IPS DF 6.9 (cell line): ENCODE data around the gene RSPH4A.

Experiments
- DNase-seq: peaks from one replicate; pipeline ENCODE4 v3.0.0-alpha.2; 2013; ENCODE audit warnings: low read depth, low spot score
- H3K27ac ChIP-seq: one replicate; pipeline ENCODE4 v1.5.1; 2013; ENCODE audit warnings: low read length, control low read depth
- H3K27me3 ChIP-seq: 2 replicates; pipeline ENCODE4 v1.6.1; 2013; ENCODE audit warnings: mild to moderate bottlenecking, low read length; ENCODE audit not compliant: control insufficient read depth, insufficient read depth
- H3K36me3 ChIP-seq: 2 replicates; pipeline ENCODE4 v1.6.1; 2013; ENCODE audit warnings: low read length; ENCODE audit not compliant: control insufficient read depth, insufficient read depth
- H3K4me1 ChIP-seq: 2 replicates; pipeline ENCODE4 v1.6.1; 2013; ENCODE audit warnings: low read length; ENCODE audit not compliant: control insufficient read depth, insufficient read depth
- H3K4me3 ChIP-seq: 2 replicates; pipeline ENCODE4 v1.5.1; 2013; ENCODE audit warnings: mild to moderate bottlenecking, low read length
- H3K9me3 ChIP-seq: 2 replicates; pipeline ENCODE4 v1.6.1; 2013; ENCODE audit warnings: low read length, inconsistent platforms; ENCODE audit not compliant: control insufficient read depth, insufficient read depth
- WGBS: extraction: QIAGEN DNeasy Blood & Tissue Kit; methylation state at CpG from one replicate; pipeline ENCODE4 v1.1.7; 2013; ENCODE audit warnings: mixed read lengths, missing lambda C conversion rate; ENCODE audit not compliant: insufficient read length, insufficient coverage; 5-methylcytosine and 5-hydroxymethylcytosine counted together

RSPH4A gene

DNA sequence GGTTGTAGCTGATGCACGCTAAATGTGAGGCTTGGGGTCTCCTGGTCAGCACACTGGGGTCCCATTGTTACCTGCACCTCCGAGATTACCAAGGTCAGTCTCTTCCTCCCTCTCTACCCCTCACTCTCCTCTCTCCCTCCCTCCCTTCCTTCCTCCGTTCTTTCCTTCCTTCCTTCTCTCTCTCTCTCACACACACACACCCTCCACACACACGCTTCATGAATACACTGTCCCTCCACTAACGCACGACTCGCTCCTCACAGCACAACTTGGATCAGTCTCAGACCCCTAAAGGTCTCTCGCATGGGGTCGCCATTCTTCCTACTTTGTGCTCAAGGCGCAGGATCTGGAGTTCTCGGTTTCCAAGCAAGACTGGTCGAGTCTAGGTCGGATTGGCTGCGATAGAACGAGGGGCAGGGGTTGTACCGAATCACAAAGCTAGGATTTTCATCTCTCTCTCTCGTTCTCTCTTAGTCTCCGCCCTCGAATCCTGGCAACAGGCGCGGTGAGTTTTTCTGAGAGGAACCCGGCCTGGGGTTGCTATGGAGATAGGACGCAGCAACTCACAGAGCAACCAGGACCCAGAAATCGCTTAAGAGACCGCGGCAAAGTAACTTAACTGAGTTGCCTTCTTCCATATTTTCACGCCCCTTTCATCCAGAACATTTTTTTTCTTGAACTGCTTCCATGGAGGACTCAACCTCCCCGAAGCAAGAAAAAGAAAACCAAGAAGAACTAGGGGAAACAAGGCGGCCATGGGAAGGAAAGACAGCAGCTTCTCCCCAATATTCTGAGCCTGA lies at the start of gene RSPH4A:
Gene RSPH4A (plus strand): TSS at position 543 of the 800 bp plus-strand sequence. CDS start 145 bp downstream, at position 688.
- H3K9me3 ChIP-seq = no peaks in the 10 kb centered on the region
- DNase-seq = peak; percentile 95
- H3K27ac ChIP-seq = no peak within 1 kb of the TSS
- WGBS = no CpG with 5 or more reads among the region's 29 CpGs
- no peaks in the 10 kb centered on the region for H3K4me1 ChIP-seq
- H3K27me3 ChIP-seq = no peaks in the 10 kb centered on the region
- H3K4me3 ChIP-seq = peak within 1 kb of the TSS; percentile 66; the same call in 1 of the 2 replicates
- no peaks in the 10 kb centered on the region for H3K36me3 ChIP-seq

DNA sequence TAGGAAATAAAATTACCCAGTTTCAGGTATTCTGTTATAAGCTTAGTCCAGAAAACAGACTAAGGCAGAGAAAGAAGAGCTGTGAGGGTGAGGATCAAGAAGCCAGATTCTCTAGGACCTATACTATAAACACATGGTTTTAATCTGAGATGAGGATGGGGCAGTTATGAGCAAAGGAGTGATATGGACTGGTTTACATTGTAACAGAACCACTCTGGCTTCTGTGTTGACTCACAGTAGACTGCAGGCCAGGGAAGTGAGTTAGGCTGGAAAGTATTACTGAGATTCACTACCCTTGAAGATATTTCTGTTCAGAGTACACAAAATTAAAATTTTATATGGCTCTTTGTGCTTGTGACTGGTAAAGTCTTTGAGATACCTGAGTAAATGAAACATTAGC lies 48.2 kb upstream of the RSPH4A start:
- no peak for DNase-seq
- H3K4me3 ChIP-seq = no peak overlapping the region
- H3K27ac ChIP-seq = no peak overlapping the region
- H3K4me1 ChIP-seq = no peaks in the 10 kb centered on the region
- no peaks in the 10 kb centered on the region for H3K27me3 ChIP-seq
- no peaks in the 10 kb centered on the region for H3K9me3 ChIP-seq
- no peaks in the 10 kb centered on the region for H3K36me3 ChIP-seq

DNA sequence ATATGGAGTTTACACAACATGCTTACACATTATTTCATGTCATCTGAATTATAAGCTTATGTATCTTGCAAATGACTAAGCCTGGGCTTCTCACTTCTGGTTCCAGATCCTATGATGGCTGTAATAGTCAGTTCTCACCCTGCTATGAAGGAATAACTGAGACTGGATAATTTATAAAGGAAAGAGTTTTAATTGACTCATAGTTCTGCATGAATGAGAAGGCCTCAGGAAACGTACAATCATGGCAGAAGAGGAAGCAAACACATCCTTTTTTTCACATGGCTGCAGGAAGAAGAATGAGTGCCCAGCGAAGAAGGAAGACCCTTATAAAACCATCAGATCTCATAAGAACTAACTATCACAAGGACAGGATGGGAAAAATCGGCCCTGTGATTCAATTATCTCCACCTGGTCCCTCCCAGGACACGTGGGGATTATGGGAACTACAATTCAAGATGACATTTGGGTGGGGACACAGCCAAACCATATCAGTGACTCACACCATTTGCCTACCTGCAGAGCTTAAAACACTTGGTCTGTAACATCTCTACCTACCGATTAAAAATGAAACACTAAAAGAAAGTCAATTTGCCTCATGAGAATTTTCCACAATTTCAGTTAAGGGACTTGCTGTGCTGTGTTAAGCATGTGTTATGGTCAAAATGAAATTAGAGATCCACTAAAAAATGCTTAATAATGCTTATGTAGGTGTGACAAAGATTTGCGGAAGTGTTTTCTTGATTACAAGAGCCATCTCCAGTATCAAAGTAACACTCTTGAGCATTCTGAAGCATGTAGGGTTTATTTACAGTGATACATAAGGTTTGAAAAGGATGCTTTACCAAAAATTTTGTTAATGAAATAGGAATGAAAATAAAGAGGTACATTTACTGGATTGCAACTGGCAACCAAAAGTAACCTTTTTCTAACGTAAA lies 47.2 kb upstream of the RSPH4A start:
- H3K4me1 ChIP-seq = no peaks in the 10 kb centered on the region
- no peak for DNase-seq
- H3K4me3 ChIP-seq = no peak overlapping the region
- no peak overlapping the region for H3K27ac ChIP-seq
- H3K36me3 ChIP-seq = no peaks in the 10 kb centered on the region
- WGBS = no CpG with 5 or more reads among the region's 7 CpGs
- H3K27me3 ChIP-seq = no peaks in the 10 kb centered on the region
- no peaks in the 10 kb centered on the region for H3K9me3 ChIP-seq

DNA sequence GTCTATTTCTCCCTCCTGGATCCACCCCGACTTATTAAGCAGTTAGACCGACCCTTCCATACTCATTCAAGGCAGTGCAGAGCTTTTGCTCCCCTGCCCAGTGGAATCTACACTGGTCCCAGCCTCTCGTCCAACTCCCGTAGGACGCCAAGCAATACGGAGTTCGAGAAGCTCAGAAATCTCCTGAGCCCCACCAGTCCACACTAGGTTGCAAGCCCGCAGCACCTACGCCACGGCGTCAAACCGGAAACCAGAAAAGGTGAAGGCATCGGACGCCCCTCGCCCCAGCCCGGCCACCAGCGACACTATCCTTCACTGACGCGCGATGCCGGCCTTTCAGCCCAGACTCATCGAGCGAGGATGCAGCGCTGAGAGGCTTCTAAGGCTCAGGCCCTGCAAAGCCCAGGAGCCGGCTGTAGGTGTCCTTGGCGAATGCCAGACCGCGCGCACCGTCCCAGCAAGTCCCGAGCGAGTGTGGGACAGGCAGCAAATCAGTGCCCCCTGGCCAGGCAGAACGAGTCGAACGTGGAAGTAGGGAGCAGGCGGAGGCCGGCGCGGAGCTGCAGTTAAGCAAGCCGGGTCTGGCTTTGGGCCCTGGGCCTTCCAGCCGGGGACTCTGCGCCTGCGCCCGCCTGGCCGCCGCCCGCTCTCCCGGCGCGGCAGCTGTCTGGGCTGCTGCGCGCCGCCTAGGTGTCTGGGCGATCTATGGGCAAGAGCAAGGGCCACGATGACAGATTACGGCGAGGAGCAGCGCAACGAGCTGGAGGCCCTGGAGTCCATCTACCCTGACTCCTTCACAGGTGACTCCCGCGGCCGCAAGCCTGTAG lies 45.2 kb upstream of the RSPH4A start, which contains the start of gene RWDD1:
Gene RWDD1 (plus strand): TSS at position 649 of the 827 bp plus-strand sequence. CDS start 79 bp downstream, at position 728.
- no CpG with 5 or more reads among the region's 62 CpGs for WGBS
- peak within 1 kb of the TSS; percentile 85 for H3K4me3 ChIP-seq
- no peaks in the 10 kb centered on the region for H3K4me1 ChIP-seq
- no peak within 1 kb of the TSS for H3K27ac ChIP-seq
- peak; percentile 95 for DNase-seq
- no peaks in the 10 kb centered on the region for H3K27me3 ChIP-seq
- H3K36me3 ChIP-seq = no peaks in the 10 kb centered on the region
- no peaks in the 10 kb centered on the region for H3K9me3 ChIP-seq

GRCh38 chr6:116571683-116572000 lies 44.6 kb upstream of the RSPH4A start:
- no CpG with 5 or more reads among the region's 12 CpGs for WGBS
- H3K4me1 ChIP-seq = no peaks in the 10 kb centered on the region
- H3K9me3 ChIP-seq = no peaks in the 10 kb centered on the region
- no peaks in the 10 kb centered on the region for H3K27me3 ChIP-seq
- H3K36me3 ChIP-seq = no peaks in the 10 kb centered on the region
- H3K4me3 ChIP-seq = peak overlapping the region; percentile 85
- no peak for DNase-seq
- no peak overlapping the region for H3K27ac ChIP-seq

GRCh38 chr6:116572162-116572561 lies 44.1 kb upstream of the RSPH4A start:
- no peaks in the 10 kb centered on the region for H3K9me3 ChIP-seq
- H3K4me1 ChIP-seq = no peaks in the 10 kb centered on the region
- no peak overlapping the region for H3K27ac ChIP-seq
- H3K4me3 ChIP-seq = peak overlapping the region; percentile 85; the same call in 1 of the 2 replicates
- H3K27me3 ChIP-seq = no peaks in the 10 kb centered on the region
- H3K36me3 ChIP-seq = no peaks in the 10 kb centered on the region
- WGBS = no CpG with 5 or more reads among the region's 7 CpGs
- DNase-seq = no peak

DNA sequence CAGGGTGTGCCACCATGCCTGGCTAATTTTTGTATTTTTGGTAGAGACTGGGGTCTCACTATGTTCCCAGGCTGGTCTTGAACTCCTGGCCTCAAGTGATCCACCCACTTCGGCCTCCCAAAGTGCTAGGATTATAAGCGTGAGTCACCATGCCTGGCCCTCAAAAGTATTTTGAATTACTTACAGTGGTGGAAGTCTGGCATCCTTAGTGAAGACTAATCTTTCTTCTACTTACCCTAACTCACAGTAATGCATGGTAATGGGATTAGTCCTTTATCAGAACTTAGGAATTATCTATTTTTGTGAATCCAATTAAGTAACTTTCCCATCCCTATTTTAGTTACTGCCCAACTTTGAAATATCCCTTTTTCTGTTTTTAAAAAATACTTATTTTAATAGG lies 41.1 kb upstream of the RSPH4A start:
- H3K36me3 ChIP-seq = no peaks in the 10 kb centered on the region
- H3K9me3 ChIP-seq = no peaks in the 10 kb centered on the region
- no peaks in the 10 kb centered on the region for H3K4me1 ChIP-seq
- no peak for DNase-seq
- no peaks in the 10 kb centered on the region for H3K27me3 ChIP-seq
- no peak overlapping the region for H3K27ac ChIP-seq
- WGBS = no CpG with 5 or more reads among the region's 2 CpGs
- no peak overlapping the region for H3K4me3 ChIP-seq

DNA sequence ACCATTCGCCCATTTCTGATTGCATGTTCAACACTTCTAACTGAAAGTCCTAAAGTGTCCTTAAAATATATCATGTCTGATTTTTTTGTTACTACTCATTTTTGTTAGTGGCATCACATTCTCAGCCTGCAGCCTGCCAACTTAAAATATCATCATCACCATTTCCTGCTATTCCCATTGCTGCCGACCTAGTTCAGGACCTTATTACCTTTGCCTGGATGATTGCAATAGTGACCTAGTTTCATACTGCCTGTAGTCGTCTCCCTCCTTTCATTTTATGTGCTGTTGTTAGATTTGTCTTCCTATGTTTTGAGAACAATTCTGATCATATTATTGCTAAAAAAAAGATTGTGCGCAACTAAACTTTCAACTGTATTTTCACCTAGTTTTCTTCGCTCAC lies 38.8 kb upstream of the RSPH4A start:
- H3K4me1 ChIP-seq = no peaks in the 10 kb centered on the region
- no CpG with 5 or more reads among the region's 5 CpGs for WGBS
- no peak overlapping the region for H3K4me3 ChIP-seq
- no peak overlapping the region for H3K27ac ChIP-seq
- no peak for DNase-seq
- no peaks in the 10 kb centered on the region for H3K9me3 ChIP-seq
- no peaks in the 10 kb centered on the region for H3K27me3 ChIP-seq
- no peaks in the 10 kb centered on the region for H3K36me3 ChIP-seq

DNA sequence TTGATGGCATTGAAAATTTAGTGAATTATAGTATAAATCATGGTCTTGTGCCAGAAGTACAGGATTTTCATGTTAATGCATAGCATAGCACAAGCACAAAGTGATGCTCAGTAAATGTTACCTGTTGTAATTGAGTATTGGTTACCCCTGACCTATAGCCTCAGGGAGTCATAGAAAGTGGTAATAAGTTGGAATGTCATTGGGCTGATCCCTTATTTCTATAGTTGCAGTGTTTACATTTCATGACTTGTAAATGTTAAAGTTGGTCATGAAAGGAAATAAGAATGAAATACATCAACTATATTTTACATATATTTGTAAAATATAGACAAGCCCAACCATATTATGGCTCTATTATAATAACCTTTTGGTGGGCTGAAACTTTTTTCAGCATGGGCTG lies 37.9 kb upstream of the RSPH4A start:
- H3K36me3 ChIP-seq = no peaks in the 10 kb centered on the region

DNA sequence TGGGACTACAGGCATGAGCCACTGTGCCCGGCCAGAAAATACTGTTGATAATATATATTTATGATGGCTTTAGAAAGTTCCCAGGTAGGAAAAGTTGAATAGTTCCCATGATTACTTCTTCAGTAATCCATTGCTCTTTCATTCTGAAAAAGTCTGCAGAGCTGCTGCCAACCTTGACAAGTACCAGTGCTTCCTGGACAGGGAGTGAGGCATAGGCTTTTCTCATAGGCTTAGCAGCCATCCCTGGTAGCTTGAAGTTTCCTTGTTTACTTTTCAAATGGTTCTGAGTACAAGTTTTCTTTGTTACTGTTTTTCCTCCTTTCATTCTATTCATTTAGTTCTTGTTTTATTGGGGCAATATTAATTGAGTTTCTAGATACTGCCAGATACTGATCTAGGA lies 37.1 kb upstream of the RSPH4A start:
- Histone ChIP-seq H3K36me3 (no peaks in the 10 kb centered on the region), H3K9me3 (no peaks in the 10 kb centered on the region), H3K27ac (no peak overlapping the region), H3K4me1 (no peaks in the 10 kb centered on the region), H3K4me3 (no peak overlapping the region), H3K27me3 (no peaks in the 10 kb centered on the region)
- no CpG with 5 or more reads among the region's 1 CpG for WGBS
- no peak for DNase-seq

More for the DNA sequence above, 37.9 kb upstream of the RSPH4A start:
- Histone ChIP-seq H3K4me1 (no peaks in the 10 kb centered on the region), H3K27me3 (no peaks in the 10 kb centered on the region), H3K4me3 (no peak overlapping the region), H3K27ac (no peak overlapping the region), H3K9me3 (no peaks in the 10 kb centered on the region)
- DNase-seq = no peak
